NOMO-1 treated with DMSO at 0.1 percent for 48 hours (cell line): ENCODE measurements around the gene C1orf141.
"Not testable (repeated sequence)": the region's sequence is repeated elsewhere in the genome, so short reads cannot be mapped to it uniquely, and the experiment has no call there.

Source experiments
- DNase-seq: peaks from one replicate; lab custom pipeline; 2025; ENCODE audit not compliant: unreplicated experiment; lab: John Stamatoyannopoulos, UW

The C1orf141 gene

DNA sequence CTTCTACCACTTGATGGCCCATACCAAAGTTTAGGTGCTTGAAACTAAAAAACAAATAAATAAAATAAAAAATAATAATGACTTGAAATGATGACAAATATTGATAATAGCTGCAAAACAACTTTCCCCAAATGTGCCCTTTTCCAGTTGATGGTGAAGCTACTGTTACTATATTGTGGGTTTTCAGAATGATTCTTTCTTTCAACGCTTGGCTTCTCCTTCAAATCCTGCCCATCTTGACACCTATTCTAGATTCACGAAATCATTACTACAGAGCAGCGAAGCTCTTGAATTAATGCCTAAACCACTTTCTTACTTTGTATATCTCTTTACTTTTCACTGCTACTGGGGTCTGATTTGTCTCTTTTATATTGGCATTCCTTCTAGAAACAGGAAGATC, 9.2 kb upstream of the C1orf141 start:
- no peak for DNase-seq

- DNase-seq: no peak
Observed at GRCh38 chr1:67142931-67143330, 8.2 kb upstream of the C1orf141 start.

DNA sequence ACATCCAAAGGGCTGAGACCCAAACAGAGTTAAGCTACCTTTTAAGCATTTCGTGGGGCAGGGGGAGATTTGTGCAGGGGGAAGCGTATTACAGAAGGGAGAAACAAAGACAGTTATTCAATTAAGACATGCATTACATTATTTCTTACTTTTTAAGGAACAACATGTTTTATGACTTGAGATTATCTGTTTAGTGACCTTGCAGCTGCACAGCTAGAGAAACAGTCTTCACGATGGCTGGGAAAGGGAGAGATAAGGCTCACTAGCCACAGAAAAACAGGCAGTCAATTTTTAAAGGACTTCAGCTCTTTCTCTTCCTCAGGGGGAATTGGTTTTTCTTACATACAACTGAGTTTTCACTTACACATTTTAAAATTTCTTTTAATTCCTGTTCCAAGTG, 7.1 kb upstream of the C1orf141 start:
- DNase-seq: not testable (repeated sequence)

GRCh38 chr1:67140460-67140859, 5.7 kb upstream of the C1orf141 start:
- DNase-seq: no peak

- DNase-seq: no peak
Observed at GRCh38 chr1:67138813-67139499, 4.2 kb upstream of the C1orf141 start.

- no peak for DNase-seq
Observed at GRCh38 chr1:67137307-67137753, 2.6 kb upstream of the C1orf141 start.

GRCh38 chr1:67135354-67135753, 584 bp upstream of the C1orf141 start:
- peak; percentile 16 for DNase-seq

DNA sequence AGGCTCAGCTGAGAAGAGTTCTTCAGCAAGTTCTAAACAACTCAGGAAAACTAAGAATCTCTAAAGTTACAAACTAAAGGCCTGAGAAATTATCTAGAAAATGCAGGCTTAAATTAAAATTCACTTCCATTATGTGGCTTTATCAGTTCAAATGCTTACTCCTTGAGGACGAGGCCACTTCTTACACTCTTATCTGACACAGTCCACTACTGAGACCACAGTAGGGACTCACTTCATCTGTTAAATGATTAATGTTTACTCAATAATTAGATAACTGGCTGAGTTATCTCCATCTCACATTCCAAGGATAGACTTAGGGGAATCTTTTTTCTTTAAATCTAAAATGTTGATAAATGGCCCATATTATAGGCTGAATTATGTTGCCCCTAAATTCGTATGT, 1.6 kb downstream of the C1orf141 start:
- no peak for DNase-seq

GRCh38 chr1:67130673-67131072, 4.1 kb downstream of the C1orf141 start:
- DNase-seq: no peak

GRCh38 chr1:67126974-67127373, 7.8 kb downstream of the C1orf141 start:
- DNase-seq: no peak

- DNase-seq: no peak
Observed at GRCh38 chr1:67126111-67126746, 8.5 kb downstream of the C1orf141 start.

- no peak for DNase-seq
Observed at GRCh38 chr1:67124455-67124854, 10.3 kb downstream of the C1orf141 start.

GRCh38 chr1:67120855-67121619, 13.7 kb downstream of the C1orf141 start:
- no peak for DNase-seq

DNA sequence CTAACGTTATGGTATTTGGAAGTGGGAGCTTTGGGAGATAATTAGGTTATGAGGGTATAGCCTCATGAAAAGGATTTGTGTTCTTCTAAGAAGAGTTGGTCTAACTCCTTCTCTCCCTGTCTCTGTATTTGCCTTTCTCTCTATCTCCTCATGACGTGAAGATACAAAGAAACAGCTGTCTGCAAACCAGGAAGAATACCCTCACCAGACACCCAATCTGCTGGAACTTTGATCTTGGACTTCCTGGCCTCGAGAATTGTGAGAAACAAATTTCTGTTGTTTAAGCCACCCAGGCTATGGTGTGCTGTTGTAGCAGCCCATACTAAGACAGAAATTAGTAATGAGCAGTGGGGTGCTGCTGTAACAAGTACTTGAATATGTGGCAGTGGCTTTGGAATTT, 16.1 kb downstream of the C1orf141 start:
- DNase-seq: no peak

GRCh38 chr1:67118191-67118590, 16.6 kb downstream of the C1orf141 start:
- no peak for DNase-seq

GRCh38 chr1:67114162-67114561, 20.6 kb downstream of the C1orf141 start:
- no peak for DNase-seq

DNA sequence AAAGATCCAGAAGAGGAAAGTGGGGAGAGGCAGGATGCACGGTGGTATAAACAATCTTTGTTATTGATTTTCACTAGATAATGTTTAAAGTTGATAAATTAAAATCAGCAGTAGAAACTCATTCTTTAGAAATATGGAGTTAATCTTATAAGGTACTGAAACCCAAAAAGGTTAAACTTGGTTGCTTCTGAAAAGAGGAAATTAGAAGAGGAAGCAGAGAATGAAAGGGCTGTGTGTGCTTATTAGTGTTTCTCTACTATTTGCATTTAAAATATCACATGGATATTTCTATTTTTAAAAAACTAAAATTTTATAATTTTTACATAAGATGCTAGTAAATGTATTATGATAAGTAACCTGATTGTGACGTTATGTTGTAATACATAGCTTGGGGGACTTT, 24.4 kb downstream of the C1orf141 start:
- peak; percentile 74 for DNase-seq

- no peak for DNase-seq
Observed at GRCh38 chr1:67105508-67105907, 29.3 kb downstream of the C1orf141 start.

- no peak for DNase-seq
Observed at GRCh38 chr1:67103548-67103947, 31.2 kb downstream of the C1orf141 start.

GRCh38 chr1:67100833-67101232, 33.9 kb downstream of the C1orf141 start:
- DNase-seq: no peak

GRCh38 chr1:67097305-67097704, 37.5 kb downstream of the C1orf141 start:
- no peak for DNase-seq

GRCh38 chr1:67094191-67094590, 40.6 kb downstream of the C1orf141 start:
- DNase-seq: no peak
